Measurements from ENCODE around the gene SPRYD3.

- TF ChIP-seq CTCF (conservative IDR thresholded peaks at IDR 0.05; ENCODE audit: low read depth in 2 of 2) = no peak
- TF ChIP-seq EZH2 (IDR thresholded peaks at IDR 0.05; ENCODE audit: low read depth, unreplicated experiment) = no peak
- no peak for TF ChIP-seq CREB1 (CRISPR knock-in tag; IDR thresholded peaks at IDR 0.05; ENCODE audit: low read depth)
- no peak for TF ChIP-seq JUNB (IDR thresholded peaks at IDR 0.05; ENCODE audit: unreplicated experiment)
- no peak for TF ChIP-seq POLR2AphosphoS5 (IDR thresholded peaks at IDR 0.05; ENCODE audit: low read depth)
Measured at GRCh38 chr12:53070877-53071492, 8.2 kb downstream of the SPRYD3 start.

Data from GM23338 (cell line).